GM12878 (cell line): ENCODE measurements around the gene PPARD. TPM values are rescaled to one million over a fixed set of nuclear protein-coding genes. Genes with fewer than 3 reads are reported as not detected.

Experiments
- ATAC-seq: fragments of 200-7000 bp; cut with Tn5 transposase; 3 replicates; pipeline ENCODE4 v1.9.1; 2020; ENCODE audit warnings: mild to moderate bottlenecking, moderate library complexity
- BruUV-seq: library from RNA; stranded (reverse); fragments of 400-500 nt; replicated peaks from 2 replicates; lab custom pipeline; 2021; lab: Mats Ljungman, UMichigan
- CTCF ChIA-PET: fragments of 300-600 bp; sonication (Branson Sonifier 250); formaldehyde crosslinking; extraction: SDS; loops from one replicate; lab custom pipeline; 2021; ENCODE audit warnings: inconsistent platforms; lab: Yijun Ruan, JAX
- POLR2A ChIA-PET: fragments of 350-600 bp; formaldehyde crosslinking; extraction: SDS; loops from one replicate; lab custom pipeline; 2021; ENCODE audit warnings: inconsistent platforms; lab: Charles Lee
- RAD21 ChIA-PET: fragments of 300-600 bp; sonication (Branson Sonifier 250); formaldehyde crosslinking; loops from one replicate; lab custom pipeline; 2023; ENCODE audit warnings: antibody characterized with exemption; ENCODE audit not compliant: unreplicated experiment; lab: Charles Lee
- SMC1A ChIA-PET: fragments of 300-600 bp; sonication (Branson Sonifier 250); formaldehyde crosslinking; loops from one replicate; lab custom pipeline; 2023; ENCODE audit not compliant: unreplicated experiment, uncharacterized antibody; lab: Charles Lee
- DNase-seq: peaks from one replicate; pipeline ENCODE4 v3.0.0-alpha.2; 2011; ENCODE audit warnings: low read depth, low spot score
- FAIRE-seq: peaks from 3 replicates; lab custom pipeline; 2011; peaks lifted over from hg19 to GRCh38; lab: Jason Lieb, UNC
- H2AFZ ChIP-seq: 2 replicates; pipeline ENCODE4 v1.6.0; 2011; ENCODE audit warnings: low read depth, low read length, control low read depth; ENCODE audit not compliant: control insufficient read depth
- H3K27ac ChIP-seq: 2 replicates; pipeline ENCODE4 v1.5.1; 2011; ENCODE audit warnings: control low read depth; ENCODE audit not compliant: control insufficient read depth, insufficient read depth
- H3K27me3 ChIP-seq, 2 experiments: replicated peaks in 1 of 2; 2 replicates each; pipeline versions ENCODE4 v1.6.0 to v1.6.1; 2011; ENCODE audit warnings: low read length in 1 of 2; ENCODE audit not compliant: control insufficient read depth in 2 of 2, insufficient read depth in 2 of 2
- H3K36me3 ChIP-seq, 2 experiments: 2 replicates each; pipeline ENCODE4 v1.5.1; 2011; ENCODE audit warnings: low read length in 1 of 2; ENCODE audit not compliant: control insufficient read depth in 2 of 2, insufficient read depth in 2 of 2
- H3K4me1 ChIP-seq: 2 replicates; pipeline ENCODE4 v1.6.1; 2011; ENCODE audit warnings: mild to moderate bottlenecking, low read length, moderate library complexity, mixed read lengths; ENCODE audit not compliant: control insufficient read depth, insufficient read depth
- H3K4me2 ChIP-seq: 2 replicates; pipeline ENCODE4 v1.6.0; 2011; ENCODE audit warnings: control low read depth; ENCODE audit not compliant: control insufficient read depth, insufficient read depth
- H3K4me3 ChIP-seq: fragments of 200-600 bp; sonication (generic); 2 replicates; pipeline ENCODE4 v1.5.1; 2016
- H3K79me2 ChIP-seq: 2 replicates; pipeline ENCODE4 v1.6.0; 2011; ENCODE audit warnings: low read length; ENCODE audit not compliant: control insufficient read depth, insufficient read depth
- H3K9ac ChIP-seq: 2 replicates; pipeline ENCODE4 v1.8.0; 2011; ENCODE audit warnings: low read length, control low read depth, mixed read lengths; ENCODE audit not compliant: control insufficient read depth, insufficient read depth
- H3K9me3 ChIP-seq: replicated peaks from 3 replicates; pipeline ENCODE4 v1.5.1; 2011; ENCODE audit warnings: mild to moderate bottlenecking, low read length; ENCODE audit not compliant: control insufficient read depth, insufficient read depth
- H4K20me1 ChIP-seq: 2 replicates; pipeline ENCODE4 v1.6.0; 2011; ENCODE audit not compliant: control insufficient read depth, insufficient read depth
- CREM ChIP-seq: IDR thresholded peaks from 2 replicates; pipeline ENCODE4 v1.6.1; 2014; ENCODE audit warnings: antibody characterized with exemption, low read depth
- MYC ChIP-seq: IDR thresholded peaks from 2 replicates; pipeline ENCODE4 v1.6.1; 2011; ENCODE audit warnings: mild to moderate bottlenecking, low read length, moderate library complexity, inconsistent platforms; ENCODE audit not compliant: insufficient read depth, insufficient replicate concordance, insufficient read length, severe bottlenecking
- POLR2A ChIP-seq: IDR thresholded peaks from 2 replicates; pipeline ENCODE4 v1.6.1; 2011; ENCODE audit warnings: low read depth, mild to moderate bottlenecking, low read length
- SIX5 ChIP-seq: IDR thresholded peaks from 2 replicates; pipeline ENCODE4 v1.6.1; 2011; ENCODE audit warnings: mild to moderate bottlenecking, low read depth, low read length, moderate library complexity; ENCODE audit not compliant: severe bottlenecking
- SMAD1 ChIP-seq: fragments of 450-650 bp; IDR thresholded peaks from 2 replicates; pipeline ENCODE4 v1.6.1; 2018; ENCODE audit warnings: mild to moderate bottlenecking, low read depth; ENCODE audit not compliant: partially characterized antibody
- SMAD5 ChIP-seq: IDR thresholded peaks from 2 replicates; pipeline ENCODE4 v1.6.1; 2016; ENCODE audit warnings: antibody characterized with exemption, low read depth
- SMARCA5 ChIP-seq: fragments of 450-650 bp; IDR thresholded peaks from 2 replicates; pipeline ENCODE4 v1.6.1; 2017; ENCODE audit warnings: mild to moderate bottlenecking
- SREBF2 ChIP-seq: IDR thresholded peaks from 2 replicates; pipeline ENCODE4 v1.6.1; 2012; ENCODE audit warnings: mild to moderate bottlenecking, low read length
- STAT1 ChIP-seq: fragments of 450-650 bp; conservative IDR thresholded peaks from 2 replicates; pipeline ENCODE4 v1.6.1; 2014; ENCODE audit warnings: antibody characterized with exemption, mild to moderate bottlenecking
- SUPT20H ChIP-seq: IDR thresholded peaks from 2 replicates; pipeline ENCODE4 v1.6.1; 2011; ENCODE audit warnings: low read depth, mild to moderate bottlenecking, low read length, moderate library complexity, borderline replicate concordance; ENCODE audit not compliant: control insufficient read depth
- TCF12 ChIP-seq: IDR thresholded peaks from 2 replicates; pipeline ENCODE4 v1.6.1; 2011; ENCODE audit warnings: low read depth, mild to moderate bottlenecking, low read length
- TCF7 ChIP-seq: IDR thresholded peaks from 2 replicates; pipeline ENCODE4 v1.6.1; 2014; ENCODE audit warnings: antibody characterized with exemption, borderline replicate concordance
- ZNF207 ChIP-seq: fragments of 450-650 bp; IDR thresholded peaks from 2 replicates; pipeline ENCODE4 v1.6.1; 2014; ENCODE audit warnings: antibody characterized with exemption, mild to moderate bottlenecking, borderline replicate concordance
- ZNF24 ChIP-seq: fragments of 450-650 bp; IDR thresholded peaks from 2 replicates; pipeline ENCODE4 v1.6.1; 2017; ENCODE audit warnings: antibody characterized with exemption, mild to moderate bottlenecking
- ZZZ3 ChIP-seq: IDR thresholded peaks from 2 replicates; pipeline ENCODE4 v1.6.1; 2011; ENCODE audit warnings: low read depth; ENCODE audit not compliant: control insufficient read depth, insufficient read length
- WGBS: methylation state at CpG from one replicate; pipeline ENCODE4 v1.1.6; 2016; ENCODE audit warnings: low lambda C conversion rate; ENCODE audit not compliant: insufficient replicate concordance, insufficient coverage; ENCODE audit errors: missing lambda C conversion rate; 5-methylcytosine and 5-hydroxymethylcytosine counted together
- in situ Hi-C: fragments of 300-500 bp; cut with MboI; formaldehyde crosslinking; loops from 9 replicates; pipeline ENCODE4 v1.14.3; 2018; ENCODE audit warnings: mixed read lengths
- intact Hi-C: fragments of 100-400 bp; cut with micrococcal nuclease; formaldehyde crosslinking; loops from one replicate; pipeline ENCODE4 v1.14.2; 2022; ENCODE audit not compliant: unreplicated experiment
- polyA plus RNA-seq, 11 experiments: library from polyadenylated mRNA; depleted of rRNA in 4 of 11; unstranded in 6 of 11; stranded (reverse) in 5 of 11; fragments of >200 nt; fragmentation: Nextera tagmentation in 4 of 11; fragmentation: Illumina TruSeq in 1 of 11; extraction: Ambion mirVana in 4 of 11; extraction: Trizol in 1 of 11; gene quantifications; 1 replicate in 1 of 11; 2 replicates in 10 of 11; pipeline versions ENCODE4 v1.2.1 to v1.2.3, GENCODE V29; 2011 to 2016; ENCODE audit warnings: inconsistent platforms in 2 of 11, missing spikeins in 2 of 11, low read depth in 1 of 11
- total RNA-seq, 4 experiments: library from RNA; depleted of rRNA in 3 of 4; stranded (reverse); fragments of >200 nt in 3 of 4; fragmentation: Illumina TruSeq in 1 of 4; extraction: Trizol in 1 of 4; gene quantifications; 2 replicates each; pipeline versions ENCODE4 v1.2.1 to v1.2.3, GENCODE V29; 2013 to 2021
- TF ChIP-seq, protein P1 (sequence below): fragments of 450-650 bp; IDR thresholded peaks from 2 replicates; pipeline ENCODE4 v1.6.1; 2017; ENCODE audit warnings: mild to moderate bottlenecking

PPARD gene
- total and polyA plus RNA-seq, 10 of the 15 experiments (the other 5 are each of a cell fraction or from before 2014, with no cell fraction given) = 0.05 to 12.6 (median 6.7) TPM

DNA sequence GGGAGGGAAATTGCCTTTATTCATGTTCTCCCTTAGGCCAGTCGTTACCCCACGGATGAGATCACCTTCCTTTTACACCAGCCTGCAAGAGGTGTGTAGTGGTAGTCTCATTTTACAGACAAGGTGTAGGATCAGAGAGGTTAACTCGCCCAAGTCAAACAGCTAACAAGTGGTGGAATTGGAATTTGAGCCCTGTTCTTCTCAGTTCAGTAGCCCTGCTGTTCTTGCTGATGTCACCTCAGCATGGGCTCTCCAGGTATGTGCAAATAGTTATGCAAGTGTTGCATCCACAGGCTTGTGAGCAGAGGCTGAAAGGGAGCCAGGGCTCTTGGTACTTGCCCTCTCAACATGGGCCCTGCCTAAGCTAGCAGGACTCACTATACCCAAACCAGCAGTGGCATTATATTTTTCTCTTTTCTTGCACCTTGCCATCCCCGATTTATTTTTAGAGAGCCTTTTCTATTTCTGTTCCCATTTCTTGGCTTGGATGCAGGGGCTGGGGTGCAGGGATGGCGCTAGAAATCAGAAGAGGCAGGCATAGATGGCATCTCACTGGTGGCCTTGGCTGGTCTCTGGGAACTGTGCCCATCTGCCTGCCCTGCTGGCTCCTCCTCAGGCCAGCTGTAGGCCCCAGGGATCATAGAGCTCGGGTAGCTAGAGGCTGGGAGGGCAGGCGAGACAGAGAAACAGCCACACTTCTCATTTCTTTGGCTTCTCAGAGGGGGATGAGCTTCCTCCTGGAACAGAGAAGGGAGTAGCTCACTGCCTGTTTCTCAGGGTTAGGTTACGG lies 18.2 kb downstream of the PPARD start:
- TF ChIP-seq TCF7 = no peak
- TF ChIP-seq, all 136 proteins: peak for 0
- ATAC-seq (no peak), FAIRE-seq (no peak), DNase-seq (no peak)
- Histone ChIP-seq H3K27ac (no peak overlapping the region), H3K4me3 (no peak overlapping the region), H3K4me2 (no peak overlapping the region), H3K27me3 (no peaks in the 10 kb centered on the region), H2AFZ (no peak overlapping the region), H3K9ac (no peak overlapping the region), H3K9me3 (no peaks in the 10 kb centered on the region), H3K36me3 (peaks cover 0 to 14% of the 10 kb centered on the region in 2 experiments; a peak in 3 of 4 replicates), H3K79me2 (peaks cover 1% of the 10 kb centered on the region), H4K20me1 (no peaks in the 10 kb centered on the region), H3K4me1 (peaks cover 4% of the 10 kb centered on the region; the same call in 1 of the 2 replicates)
- intact Hi-C loops = no loop called here
- ChIA-PET SMC1A (interaction anchor here (0.9 to 1.4 kb wide), 4 partner anchors 11 to 88 kb away, joined by 3 to 5 read pairs (median 4); no protein-coding TSS in a partner anchor), RAD21 (interaction anchor here (1.6 kb wide), 1 partner anchor 12 kb away, joined by 4 read pairs; no protein-coding TSS in a partner anchor), CTCF (interaction anchor here (1.1 kb wide), 1 partner anchor 88 kb away, joined by 3 read pairs; no protein-coding TSS in a partner anchor), POLR2A (no interaction called here)
- no TSS peak for BruUV-seq
- 75% methylated on average over 8 of the region's 8 CpGs for WGBS
- in situ Hi-C loops = no loop called here

DNA sequence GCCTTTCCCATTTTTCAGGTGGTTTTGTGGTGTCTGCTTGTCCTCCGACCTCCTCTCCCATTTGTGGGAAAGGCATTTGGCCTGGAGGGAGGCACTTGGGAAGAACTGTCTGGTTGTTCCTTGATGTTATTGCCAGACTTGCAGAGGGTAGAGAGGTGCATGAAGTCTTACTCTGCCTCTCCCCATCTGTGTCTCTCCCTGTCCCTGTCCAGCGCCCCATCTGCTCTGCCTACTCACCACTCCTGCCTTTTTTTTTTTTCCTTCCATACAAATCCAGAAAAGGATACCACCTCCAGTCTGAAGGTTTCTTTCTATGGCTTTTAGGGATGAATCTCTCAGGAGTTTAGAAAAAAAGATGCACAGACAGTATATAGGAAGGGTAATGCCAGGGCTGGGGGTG lies 19.8 kb downstream of the PPARD start:
- no peak overlapping the region for H3K4me2 ChIP-seq
- no peaks in the 10 kb centered on the region for H3K27me3 ChIP-seq
- WGBS = 88% methylated on average over 2 of the region's 2 CpGs
- no peak for FAIRE-seq
- H3K4me3 ChIP-seq = no peak overlapping the region
- no peak overlapping the region for H3K9ac ChIP-seq
- no peak overlapping the region for H3K27ac ChIP-seq
- peaks cover 9% of the 10 kb centered on the region; the same call in 1 of the 2 replicates for H3K4me1 ChIP-seq
- DNase-seq = no peak
- intact Hi-C loops = no loop called here
- ChIA-PET SMC1A (no interaction called here), CTCF (interaction anchor here (0.6 kb wide), 1 partner anchor 22 kb away, joined by 3 read pairs; no protein-coding TSS in a partner anchor), RAD21 (no interaction called here), POLR2A (no interaction called here)
- H4K20me1 ChIP-seq = no peaks in the 10 kb centered on the region
- in situ Hi-C loops = no loop called here
- no peaks in the 10 kb centered on the region for H3K9me3 ChIP-seq
- no TSS peak for BruUV-seq
- H2AFZ ChIP-seq = no peak overlapping the region
- ATAC-seq = no peak
- peaks cover 0 to 9% of the 10 kb centered on the region in 2 experiments; a peak in 2 of 4 replicates for H3K36me3 ChIP-seq
- peaks cover 1% of the 10 kb centered on the region for H3K79me2 ChIP-seq
- TF ChIP-seq SUPT20H (no peak), SMARCA5 (no peak), MYC (no peak), SMAD1 (no peak), SMAD5 (no peak), ZZZ3 (no peak), ZNF207 (no peak), STAT1 (no peak), SIX5 (no peak), CREM (no peak), SREBF2 (no peak), ZNF24 (no peak), TCF12 (no peak), POLR2A (no peak)
- TF ChIP-seq, protein P1, sequence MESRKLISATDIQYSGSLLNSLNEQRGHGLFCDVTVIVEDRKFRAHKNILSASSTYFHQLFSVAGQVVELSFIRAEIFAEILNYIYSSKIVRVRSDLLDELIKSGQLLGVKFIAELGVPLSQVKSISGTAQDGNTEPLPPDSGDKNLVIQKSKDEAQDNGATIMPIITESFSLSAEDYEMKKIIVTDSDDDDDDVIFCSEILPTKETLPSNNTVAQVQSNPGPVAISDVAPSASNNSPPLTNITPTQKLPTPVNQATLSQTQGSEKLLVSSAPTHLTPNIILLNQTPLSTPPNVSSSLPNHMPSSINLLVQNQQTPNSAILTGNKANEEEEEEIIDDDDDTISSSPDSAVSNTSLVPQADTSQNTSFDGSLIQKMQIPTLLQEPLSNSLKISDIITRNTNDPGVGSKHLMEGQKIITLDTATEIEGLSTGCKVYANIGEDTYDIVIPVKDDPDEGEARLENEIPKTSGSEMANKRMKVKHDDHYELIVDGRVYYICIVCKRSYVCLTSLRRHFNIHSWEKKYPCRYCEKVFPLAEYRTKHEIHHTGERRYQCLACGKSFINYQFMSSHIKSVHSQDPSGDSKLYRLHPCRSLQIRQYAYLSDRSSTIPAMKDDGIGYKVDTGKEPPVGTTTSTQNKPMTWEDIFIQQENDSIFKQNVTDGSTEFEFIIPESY = no peak
